Measurements from ENCODE around the gene NGFR.

The NGFR gene

GRCh38 chr17:49469831-49470810 lies 25.0 kb upstream of the NGFR start:
- no peak for DNase-seq (ENCODE audit: low read depth)

DNA sequence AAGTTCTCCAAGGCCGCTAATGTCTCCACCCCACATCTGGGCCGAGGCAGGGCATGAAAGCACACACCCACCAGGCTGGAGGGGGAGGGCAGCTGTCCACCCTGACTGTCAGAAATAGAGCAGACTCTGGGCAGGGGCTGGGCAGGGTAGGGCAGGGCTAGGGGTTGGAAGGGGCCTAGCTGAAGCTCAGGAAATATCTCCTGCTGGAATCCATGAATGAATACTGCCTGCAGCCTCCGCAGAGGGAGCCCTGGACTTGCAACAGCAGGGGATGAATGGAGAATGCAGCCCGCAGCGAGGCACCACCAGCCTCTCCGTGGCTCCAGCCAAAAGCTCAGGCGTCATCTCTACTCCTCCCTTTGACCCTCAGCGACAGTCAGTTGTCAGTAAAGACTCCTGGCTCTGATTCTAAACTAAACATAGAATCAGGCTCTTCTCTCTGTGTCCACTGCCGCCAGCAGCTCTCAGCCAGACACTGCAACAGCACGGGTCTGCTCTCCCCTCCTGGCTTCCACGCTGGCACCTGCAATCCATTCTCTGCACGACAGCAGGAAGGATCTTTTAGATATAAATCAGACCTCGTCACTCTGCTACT lies 23.9 kb upstream of the NGFR start:
- no peak for DNase-seq (ENCODE audit: low read depth)

GRCh38 chr17:49471769-49472168 lies 23.3 kb upstream of the NGFR start:
- DNase-seq (ENCODE audit: low read depth), result no peak

- no peak for DNase-seq (ENCODE audit: low read depth)
Observed at GRCh38 chr17:49472527-49472926, 22.6 kb upstream of the NGFR start.

- DNase-seq (ENCODE audit: low read depth), result no peak
Observed at GRCh38 chr17:49473900-49474751, 21.0 kb upstream of the NGFR start.

- DNase-seq (ENCODE audit: low read depth), result no peak
Observed at GRCh38 chr17:49477709-49478108, 17.4 kb upstream of the NGFR start.

- DNase-seq (ENCODE audit: low read depth), result no peak
Observed at GRCh38 chr17:49480836-49481615, 14.1 kb upstream of the NGFR start.

- DNase-seq (ENCODE audit: low read depth), result no peak
Observed at GRCh38 chr17:49482144-49482817, 12.8 kb upstream of the NGFR start.

- no peak for DNase-seq (ENCODE audit: low read depth)
Observed at GRCh38 chr17:49483599-49484509, 11.2 kb upstream of the NGFR start.

- DNase-seq (ENCODE audit: low read depth), result no peak
Observed at GRCh38 chr17:49484588-49484987, 10.5 kb upstream of the NGFR start.

DNA sequence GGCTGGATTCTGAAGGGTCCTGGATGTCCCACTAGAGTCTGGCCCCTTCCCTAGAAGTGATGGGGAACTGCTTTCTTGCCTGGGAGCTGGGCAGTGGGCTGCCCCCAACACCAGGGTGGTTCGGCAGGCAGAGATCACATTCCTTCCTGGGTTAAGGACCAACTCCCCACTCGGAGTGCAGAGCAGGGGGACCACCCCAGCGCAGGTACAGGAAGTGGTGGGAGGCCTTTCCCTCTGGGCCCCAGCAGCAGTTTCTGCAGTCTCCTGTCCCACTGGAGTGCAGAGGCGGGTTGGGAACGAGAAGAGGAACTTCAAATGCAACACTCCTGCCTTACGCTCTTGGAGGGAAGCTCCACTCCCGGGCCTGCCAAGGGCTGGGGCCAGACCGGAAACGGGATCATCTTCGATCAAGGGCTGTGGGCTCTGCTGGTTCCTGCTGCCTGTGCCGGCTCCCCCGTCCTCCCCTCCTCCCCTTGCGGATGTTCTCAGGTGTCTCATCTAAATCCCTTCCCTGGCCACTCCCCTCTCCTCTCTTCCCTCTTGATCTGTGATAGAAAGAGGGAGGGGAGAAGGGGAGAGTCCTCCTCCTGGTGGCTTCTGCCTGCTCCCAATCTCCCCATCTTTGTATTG lies 9.0 kb upstream of the NGFR start:
- DNase-seq (ENCODE audit: low read depth), result no peak

DNA sequence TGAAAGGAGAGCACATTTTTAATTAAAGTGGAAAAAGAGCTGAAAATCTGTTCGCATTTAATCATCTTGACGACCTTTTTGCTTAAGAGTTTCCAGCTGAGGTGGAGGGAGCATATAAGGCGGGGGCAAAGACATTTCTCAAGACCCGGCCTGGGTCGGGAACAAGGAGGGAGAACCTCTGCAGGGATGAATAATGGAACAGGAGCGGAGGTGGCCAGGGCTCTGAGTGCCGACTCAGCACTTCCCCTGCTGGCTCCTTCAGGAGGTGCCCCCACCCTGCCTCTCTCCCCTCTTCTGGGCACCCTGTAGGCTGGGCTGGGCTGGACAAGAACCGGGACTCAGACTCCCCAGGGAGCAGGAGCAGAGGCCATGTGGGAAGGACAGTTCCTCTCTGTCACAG lies 7.9 kb upstream of the NGFR start:
- no peak for DNase-seq (ENCODE audit: low read depth)

DNA sequence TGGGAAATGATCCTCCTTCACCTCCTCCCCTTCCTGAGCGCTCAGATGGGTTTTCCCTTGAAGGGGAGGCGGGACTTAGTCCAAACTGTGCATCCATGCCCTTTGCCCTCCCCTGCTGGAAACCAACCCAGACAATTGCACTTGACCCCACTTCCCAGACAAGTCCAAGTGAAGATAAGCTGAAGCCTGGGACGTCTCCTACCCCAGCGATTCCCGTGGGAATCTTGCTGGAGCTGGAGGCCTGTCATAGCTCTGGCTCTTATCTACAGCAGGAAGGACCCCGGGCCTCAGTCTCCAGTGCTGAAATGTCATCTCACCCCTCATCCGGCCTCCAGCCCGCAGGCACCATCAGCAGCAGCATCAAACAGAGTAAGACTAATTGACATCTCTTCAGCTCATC lies 6.5 kb upstream of the NGFR start:
- no peak for DNase-seq (ENCODE audit: low read depth)

GRCh38 chr17:49489348-49489747 lies 5.7 kb upstream of the NGFR start:
- no peak for DNase-seq (ENCODE audit: low read depth)

- DNase-seq (ENCODE audit: low read depth), result no peak
Observed at GRCh38 chr17:49490276-49490675, 4.8 kb upstream of the NGFR start.

GRCh38 chr17:49491192-49491769 lies 3.8 kb upstream of the NGFR start:
- no peak for DNase-seq (ENCODE audit: low read depth)

DNA sequence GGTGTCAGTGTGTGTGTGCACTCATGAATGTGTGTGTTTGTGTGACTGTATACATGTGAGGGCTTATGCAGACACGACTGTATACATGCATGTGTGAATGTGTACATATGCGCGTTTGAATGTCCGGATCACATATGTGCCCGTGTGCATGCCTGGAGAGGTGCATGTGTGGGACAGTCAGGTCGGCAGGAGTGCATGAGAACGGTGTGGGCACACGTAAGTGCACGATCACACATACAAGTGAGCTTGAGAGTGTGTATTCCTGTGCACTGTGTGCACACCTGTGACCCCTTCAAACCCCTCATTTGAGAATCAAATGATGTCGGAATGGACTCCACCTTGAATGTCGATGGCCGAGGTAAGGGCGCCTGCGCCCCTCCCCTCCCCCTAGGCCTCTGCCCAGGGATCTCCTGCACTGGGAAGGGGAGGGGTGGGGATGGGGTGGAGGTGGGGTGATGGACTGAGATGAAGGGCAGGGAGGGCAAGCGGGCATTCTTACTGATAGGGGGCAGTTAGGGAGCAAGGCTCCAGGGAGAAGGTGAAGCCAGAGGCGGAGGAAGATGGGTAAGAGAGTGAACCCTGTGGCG lies 601 bp upstream of the NGFR start:
- DNase-seq (ENCODE audit: low read depth), result no peak

GRCh38 chr17:49495842-49496182 lies 719 bp downstream of the NGFR start:
- DNase-seq (ENCODE audit: low read depth), result no peak

All from stimulated activated CD8-positive, alpha-beta memory T cell treated with anti-CD3 and anti-CD28 coated beads, Interleukin-12 subunit alpha, Interleukin-12 subunit beta, amount 100 ng/mL, for 4 hours (primary cell).